Testis (tissue), 3 donors: Measurements from ENCODE around the gene KCNH6. TPM values are rescaled to one million over a fixed set of nuclear protein-coding genes. Genes with fewer than 3 reads are reported as not detected.

Experiments used
- DNase-seq: peaks from one replicate; pipeline ENCODE4 v3.0.0-alpha.2; 2019
- H3K27ac ChIP-seq, 2 donors: fragments of 200-600 bp; sonication (generic); one replicate each; pipeline ENCODE4 v1.5.1; 2019
- H3K27me3 ChIP-seq: fragments of 200-600 bp; sonication (generic); one replicate; pipeline ENCODE4 v1.5.1; 2019
- H3K36me3 ChIP-seq: fragments of 200-600 bp; sonication (generic); one replicate; pipeline ENCODE4 v1.5.1; 2017; ENCODE audit warnings: low read depth; ENCODE audit errors: missing control alignments
- H3K4me1 ChIP-seq: fragments of 200-600 bp; sonication (generic); one replicate; pipeline ENCODE4 v1.5.1; 2019
- H3K4me3 ChIP-seq, 2 donors: fragments of 200-600 bp; sonication (generic); one replicate each; pipeline ENCODE4 v1.5.1; 2017 to 2019
- H3K9me3 ChIP-seq: fragments of 200-600 bp; sonication (generic); one replicate; pipeline ENCODE4 v1.5.1; 2017
- POLR2A ChIP-seq: fragments of 450-650 bp; IDR thresholded peaks from one replicate; pipeline ENCODE4 v1.6.1; 2017; ENCODE audit warnings: antibody characterized with exemption, mild to moderate bottlenecking, moderate library complexity
- whole genome bisulfite sequencing, 2 donors: methylation state at CpG; one replicate each; pipeline ENCODE4 v1.1.5; 2018; 5-methylcytosine and 5-hydroxymethylcytosine counted together
- intact Hi-C: fragments of 100-400 bp; cut with DNase I; formaldehyde crosslinking; loops from one replicate; pipeline ENCODE4 v1.15.1; 2023; ENCODE audit warnings: low total_unique reads
- polyA plus RNA-seq: library from polyadenylated mRNA; stranded (reverse); fragments of 350-450 nt; fragmentation: Illumina TruSeq; extraction: RNeasy Lipid Tissue Mini Kit (QIAGEN cat#74804); gene quantifications from one replicate; pipeline ENCODE4 v1.2.3, GENCODE V29; 2014; ENCODE audit warnings: low read depth, low replicate concordance; ENCODE audit not compliant: insufficient read depth
- total RNA-seq, 2 donors: library from RNA; depleted of rRNA; stranded (reverse); fragments of >200 nt; gene quantifications; one replicate each; pipeline ENCODE4 v1.2.3, GENCODE V29; 2016
- TF ChIP-seq, protein P1 (sequence below), 3 experiments: fragments of 450-650 bp in 2 of 3; fragments of 200-600 bp in 1 of 3; sonication (generic) in 1 of 3; IDR thresholded peaks; one replicate each; pipeline ENCODE4 v1.5.1; 2016 to 2019; ENCODE audit warnings: antibody characterized with exemption in 3 of 3, mild to moderate bottlenecking in 2 of 3, moderate library complexity in 1 of 3

The KCNH6 gene
- total and polyA plus RNA-seq, 3 donors from 2014 or later: 0.79 to 1.7 (median 0.99) TPM

DNA sequence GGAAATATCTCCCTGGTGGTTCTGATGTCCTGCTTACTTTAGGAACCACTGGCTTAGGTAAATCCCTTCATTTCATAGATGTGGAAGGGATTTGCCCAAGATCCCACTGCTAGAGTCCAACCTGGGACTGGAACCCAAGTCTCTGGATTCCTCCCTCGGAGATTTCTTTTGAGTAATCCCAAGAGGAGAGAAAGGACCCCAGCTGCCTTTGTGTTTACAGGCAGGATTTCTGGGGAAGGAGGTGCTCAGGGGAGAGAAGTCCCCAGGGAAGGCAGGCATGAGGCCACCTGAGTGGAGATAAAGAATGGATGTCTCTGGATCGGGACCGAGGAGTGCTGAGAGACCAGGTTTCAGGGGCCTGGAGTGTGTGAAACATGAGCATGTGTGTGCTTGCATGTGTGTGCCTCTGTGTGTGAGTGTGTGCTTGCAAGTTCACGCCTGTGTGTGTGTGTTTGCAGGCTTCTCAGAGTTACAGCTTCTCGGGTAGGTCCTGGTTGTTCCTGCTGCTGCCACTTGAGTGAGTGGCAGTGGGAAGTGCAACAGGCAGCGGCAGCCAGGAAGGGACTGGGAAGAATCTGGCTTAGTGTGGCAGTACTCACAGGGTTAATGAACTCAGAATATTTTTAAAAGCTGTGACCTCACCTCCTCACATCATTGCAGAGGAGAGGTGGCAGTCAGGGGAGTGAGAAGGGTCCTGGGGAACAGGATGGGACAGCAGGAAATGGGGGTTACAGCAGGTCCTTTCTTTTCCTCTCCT lies 2.2 kb downstream of the KCNH6 start:
- Histone ChIP-seq H3K4me1 (no peaks in the 10 kb centered on the region), H3K27ac (no peak overlapping the region), H3K9me3 (no peaks in the 10 kb centered on the region), H3K36me3 (no peaks in the 10 kb centered on the region), H3K27me3 (no peaks in the 10 kb centered on the region), H3K4me3 (no peak overlapping the region)
- TF ChIP-seq, protein P1, sequence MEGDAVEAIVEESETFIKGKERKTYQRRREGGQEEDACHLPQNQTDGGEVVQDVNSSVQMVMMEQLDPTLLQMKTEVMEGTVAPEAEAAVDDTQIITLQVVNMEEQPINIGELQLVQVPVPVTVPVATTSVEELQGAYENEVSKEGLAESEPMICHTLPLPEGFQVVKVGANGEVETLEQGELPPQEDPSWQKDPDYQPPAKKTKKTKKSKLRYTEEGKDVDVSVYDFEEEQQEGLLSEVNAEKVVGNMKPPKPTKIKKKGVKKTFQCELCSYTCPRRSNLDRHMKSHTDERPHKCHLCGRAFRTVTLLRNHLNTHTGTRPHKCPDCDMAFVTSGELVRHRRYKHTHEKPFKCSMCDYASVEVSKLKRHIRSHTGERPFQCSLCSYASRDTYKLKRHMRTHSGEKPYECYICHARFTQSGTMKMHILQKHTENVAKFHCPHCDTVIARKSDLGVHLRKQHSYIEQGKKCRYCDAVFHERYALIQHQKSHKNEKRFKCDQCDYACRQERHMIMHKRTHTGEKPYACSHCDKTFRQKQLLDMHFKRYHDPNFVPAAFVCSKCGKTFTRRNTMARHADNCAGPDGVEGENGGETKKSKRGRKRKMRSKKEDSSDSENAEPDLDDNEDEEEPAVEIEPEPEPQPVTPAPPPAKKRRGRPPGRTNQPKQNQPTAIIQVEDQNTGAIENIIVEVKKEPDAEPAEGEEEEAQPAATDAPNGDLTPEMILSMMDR (IDR thresholded peaks at IDR 0.05): no peak
- no peak for TF ChIP-seq POLR2A
- DNase-seq: no peak
- WGBS, 2 donors: 75 to 77% methylated on average over 6 of the region's 6 CpGs
- intact Hi-C loops: no loop called here

DNA sequence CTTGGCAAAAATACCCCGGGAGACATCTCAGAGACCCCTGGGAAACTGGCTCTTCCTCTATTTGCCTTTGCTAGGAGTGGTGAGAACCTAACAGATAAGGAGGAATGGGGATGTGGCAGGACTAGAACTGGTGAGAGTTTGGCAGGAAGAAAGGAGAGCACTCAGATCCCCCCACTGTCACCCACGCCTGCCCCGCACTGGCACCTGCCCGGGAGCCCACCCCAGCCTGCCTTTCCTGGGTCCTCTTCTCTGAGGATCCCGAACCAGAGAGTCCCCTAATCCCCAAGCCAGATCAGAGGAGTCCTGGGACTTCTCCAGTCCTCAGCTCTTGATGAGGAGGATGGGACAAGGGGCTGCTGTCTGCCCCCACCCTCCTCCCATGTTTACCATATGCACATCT lies 3.7 kb downstream of the KCNH6 start:
- intact Hi-C loops: no loop called here
- TF ChIP-seq POLR2A: no peak
- TF ChIP-seq, protein P1 (IDR thresholded peaks at IDR 0.05): no peak
- Histone ChIP-seq H3K4me1 (no peaks in the 10 kb centered on the region), H3K9me3 (no peaks in the 10 kb centered on the region), H3K4me3 (no peak overlapping the region), H3K36me3 (no peaks in the 10 kb centered on the region), H3K27me3 (no peaks in the 10 kb centered on the region), H3K27ac (no peak overlapping the region)
- WGBS, 2 donors: 90 to 91% methylated on average over 5 of the region's 5 CpGs
- no peak for DNase-seq

DNA sequence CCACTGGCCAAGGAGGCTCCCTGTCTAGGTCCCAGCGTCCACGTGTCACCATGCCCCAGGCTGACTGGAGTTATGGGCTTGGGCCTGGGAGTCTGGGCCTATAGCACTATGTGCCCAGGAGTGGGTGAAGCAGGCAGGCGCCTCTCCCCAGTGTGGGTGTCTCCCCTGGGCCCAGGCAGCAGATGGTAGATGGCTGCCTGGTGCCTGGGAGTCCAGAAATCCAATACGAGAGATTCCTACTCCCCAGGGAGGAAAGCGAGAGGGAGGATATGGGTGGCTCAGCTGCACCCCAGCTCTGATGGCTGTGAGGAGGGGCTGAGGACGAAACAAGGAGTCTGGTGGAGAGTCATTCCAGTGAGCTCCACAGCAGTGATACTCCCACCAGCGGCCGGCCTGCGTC lies 5.0 kb downstream of the KCNH6 start:
- WGBS, 2 donors: 90 to 91% methylated on average over 7 to 9 of the region's 9 CpGs

DNA sequence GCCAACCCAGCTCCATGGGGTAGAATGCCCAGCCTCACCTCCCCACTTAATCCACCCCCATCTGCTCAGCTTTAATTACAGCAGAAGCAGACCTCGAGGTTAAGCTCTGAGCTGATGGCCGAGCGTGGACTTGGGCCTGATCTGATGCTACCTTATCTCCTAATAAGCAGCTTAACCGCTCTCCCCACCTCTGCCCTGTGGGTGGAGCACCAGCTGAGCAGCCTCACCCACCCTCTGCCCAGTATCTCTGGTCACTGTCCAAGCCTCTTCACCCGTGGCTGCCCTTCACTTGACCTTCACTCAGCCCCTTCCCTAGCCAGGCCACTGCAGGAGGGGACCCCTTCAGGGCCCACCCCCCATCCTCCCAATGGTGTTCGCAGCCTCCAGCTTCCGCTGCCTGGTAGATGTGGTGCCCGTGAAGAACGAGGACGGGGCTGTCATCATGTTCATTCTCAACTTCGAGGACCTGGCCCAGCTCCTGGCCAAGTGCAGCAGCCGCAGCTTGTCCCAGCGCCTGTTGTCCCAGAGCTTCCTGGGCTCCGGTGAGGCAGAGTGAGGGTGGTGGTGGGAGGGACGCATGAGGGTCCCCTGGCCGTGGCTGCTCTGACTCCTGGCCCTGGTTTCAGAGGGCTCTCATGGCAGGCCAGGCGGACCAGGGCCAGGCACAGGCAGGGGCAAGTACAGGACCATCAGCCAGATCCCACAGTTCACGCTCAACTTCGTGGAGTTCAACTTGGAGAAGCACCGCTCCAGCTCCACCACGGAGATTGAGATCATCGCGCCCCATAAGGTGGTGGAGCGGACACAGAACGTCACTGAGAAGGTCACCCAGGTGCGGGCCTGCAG lies 6.8 kb downstream of the KCNH6 start:
- intact Hi-C loops: loop anchor here (10.0 kb wide), 1 partner anchor 55 kb away; the partner anchor contains the start of gene ACE

More for the DNA sequence above, 5.0 kb downstream of the KCNH6 start:
- no peak for DNase-seq
- Histone ChIP-seq H3K27ac (no peak overlapping the region), H3K4me3 (no peak overlapping the region), H3K27me3 (no peaks in the 10 kb centered on the region), H3K9me3 (no peaks in the 10 kb centered on the region), H3K4me1 (no peaks in the 10 kb centered on the region), H3K36me3 (no peaks in the 10 kb centered on the region)
- intact Hi-C loops: no loop called here
- no peak for TF ChIP-seq POLR2A
- TF ChIP-seq, protein P1 (IDR thresholded peaks at IDR 0.05): no peak

More for the DNA sequence above, 6.8 kb downstream of the KCNH6 start:
- no peaks in the 10 kb centered on the region for H3K27me3 ChIP-seq
- no peaks in the 10 kb centered on the region for H3K36me3 ChIP-seq
- TF ChIP-seq POLR2A: no peak
- TF ChIP-seq, protein P1 (IDR thresholded peaks at IDR 0.05): no peak
- no peak for DNase-seq
- no peaks in the 10 kb centered on the region for H3K4me1 ChIP-seq
- no peaks in the 10 kb centered on the region for H3K9me3 ChIP-seq
- H3K27ac ChIP-seq: no peak overlapping the region
- H3K4me3 ChIP-seq: no peak overlapping the region
- WGBS, 2 donors: 70 to 83% methylated on average over 7 to 26 of the region's 26 CpGs
